Activated naive CD4-positive, alpha-beta T cell treated with anti-CD3 and anti-CD28 coated beads, Interleukin-2, amount 50 U/mL, for 16 hours (primary cell): Measurements from ENCODE around the gene DPP10.
"Not testable (repeated sequence)": the region's sequence is repeated elsewhere in the genome, so short reads cannot be mapped to it uniquely, and the experiment has no call there.

ENCODE experiments used
- DNase-seq: peaks from one replicate; pipeline ENCODE4 v3.0.0-alpha.2; 2020

Gene DPP10

GRCh38 chr2:115034801-115035200, 592.4 kb downstream of the DPP10 start:
- no peak for DNase-seq

GRCh38 chr2:115036818-115037217, 594.4 kb downstream of the DPP10 start:
- DNase-seq: no peak

- DNase-seq: no peak
Measured at GRCh38 chr2:115057473-115057872, 615.0 kb downstream of the DPP10 start.

GRCh38 chr2:115070002-115070401, 627.6 kb downstream of the DPP10 start:
- no peak for DNase-seq

GRCh38 chr2:115071534-115071933, 629.1 kb downstream of the DPP10 start:
- DNase-seq: no peak

GRCh38 chr2:115075800-115076199, 633.4 kb downstream of the DPP10 start:
- DNase-seq: no peak

GRCh38 chr2:115077626-115078025, 635.2 kb downstream of the DPP10 start:
- DNase-seq: no peak

GRCh38 chr2:115083225-115083624, 640.8 kb downstream of the DPP10 start:
- no peak for DNase-seq

GRCh38 chr2:115083711-115084110, 641.3 kb downstream of the DPP10 start:
- DNase-seq: no peak

GRCh38 chr2:115084446-115084845, 642.0 kb downstream of the DPP10 start:
- DNase-seq: no peak

- not testable (repeated sequence) for DNase-seq
Measured at GRCh38 chr2:115086051-115086620, 643.7 kb downstream of the DPP10 start.

- DNase-seq: no peak
Measured at GRCh38 chr2:115094441-115094840, 652.0 kb downstream of the DPP10 start.

- no peak for DNase-seq
Measured at GRCh38 chr2:115105966-115106365, 663.5 kb downstream of the DPP10 start.

- DNase-seq: no peak
Measured at GRCh38 chr2:115115135-115115534, 672.7 kb downstream of the DPP10 start.

GRCh38 chr2:115118306-115118705, 675.9 kb downstream of the DPP10 start:
- no peak for DNase-seq

- DNase-seq: no peak
Measured at GRCh38 chr2:115119086-115119485, 676.6 kb downstream of the DPP10 start.

GRCh38 chr2:115122701-115123100, 680.3 kb downstream of the DPP10 start:
- DNase-seq: no peak

GRCh38 chr2:115124817-115125216, 682.4 kb downstream of the DPP10 start:
- DNase-seq: no peak

GRCh38 chr2:115129536-115129935, 687.1 kb downstream of the DPP10 start:
- DNase-seq: no peak

GRCh38 chr2:115160531-115161080, 718.2 kb downstream of the DPP10 start:
- no peak for DNase-seq

GRCh38 chr2:115161081-115161770, 718.8 kb downstream of the DPP10 start:
- no peak for DNase-seq

GRCh38 chr2:115161771-115162493, 719.5 kb downstream of the DPP10 start:
- no peak for DNase-seq

- no peak for DNase-seq
Measured at GRCh38 chr2:115162494-115163293, 720.3 kb downstream of the DPP10 start.
